ENCODE data around the gene CAMTA1. TPM values are rescaled to one million over a fixed set of nuclear protein-coding genes. Genes with fewer than 3 reads are reported as not detected.

CAMTA1 gene
- total RNA-seq, 6 donors from 2014 or later, result 38.8 to 74.0 (median 46.1) TPM

DNA sequence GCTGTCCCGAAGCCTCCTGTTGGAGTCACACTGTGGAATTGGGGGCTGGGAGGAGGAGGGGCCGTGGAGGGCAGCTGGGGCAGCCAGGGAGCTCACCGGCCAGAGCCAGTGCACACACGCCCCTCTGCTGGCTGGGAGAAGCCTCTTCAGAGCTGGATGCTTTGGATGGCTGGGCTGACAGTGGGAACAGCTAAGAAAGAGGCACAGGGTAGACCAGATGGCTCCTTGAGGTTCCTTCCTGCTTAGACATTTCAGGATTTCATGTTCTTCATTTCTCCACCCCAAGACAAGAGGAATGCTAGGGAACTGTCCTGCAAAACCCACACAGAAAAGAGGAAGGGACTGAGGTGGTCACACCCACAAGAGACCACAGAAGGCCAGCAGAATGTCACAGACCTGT is 731.1 kb downstream of the CAMTA1 start:
- H3K27me3 ChIP-seq, result no peaks in the 10 kb centered on the region
- WGBS, 2 donors, result 65 to 83% methylated on average over 3 to 4 of the region's 4 CpGs
- H3K9me3 ChIP-seq, result no peaks in the 10 kb centered on the region
- H3K36me3 ChIP-seq, result no peaks in the 10 kb centered on the region
- TF ChIP-seq POLR2A (IDR thresholded peaks at IDR 0.05) (no peak), EP300 (IDR thresholded peaks at IDR 0.05) (no peak), POLR2AphosphoS5 (IDR thresholded peaks at IDR 0.05) (no peak)
- TF ChIP-seq, protein P1, sequence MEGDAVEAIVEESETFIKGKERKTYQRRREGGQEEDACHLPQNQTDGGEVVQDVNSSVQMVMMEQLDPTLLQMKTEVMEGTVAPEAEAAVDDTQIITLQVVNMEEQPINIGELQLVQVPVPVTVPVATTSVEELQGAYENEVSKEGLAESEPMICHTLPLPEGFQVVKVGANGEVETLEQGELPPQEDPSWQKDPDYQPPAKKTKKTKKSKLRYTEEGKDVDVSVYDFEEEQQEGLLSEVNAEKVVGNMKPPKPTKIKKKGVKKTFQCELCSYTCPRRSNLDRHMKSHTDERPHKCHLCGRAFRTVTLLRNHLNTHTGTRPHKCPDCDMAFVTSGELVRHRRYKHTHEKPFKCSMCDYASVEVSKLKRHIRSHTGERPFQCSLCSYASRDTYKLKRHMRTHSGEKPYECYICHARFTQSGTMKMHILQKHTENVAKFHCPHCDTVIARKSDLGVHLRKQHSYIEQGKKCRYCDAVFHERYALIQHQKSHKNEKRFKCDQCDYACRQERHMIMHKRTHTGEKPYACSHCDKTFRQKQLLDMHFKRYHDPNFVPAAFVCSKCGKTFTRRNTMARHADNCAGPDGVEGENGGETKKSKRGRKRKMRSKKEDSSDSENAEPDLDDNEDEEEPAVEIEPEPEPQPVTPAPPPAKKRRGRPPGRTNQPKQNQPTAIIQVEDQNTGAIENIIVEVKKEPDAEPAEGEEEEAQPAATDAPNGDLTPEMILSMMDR (IDR thresholded peaks at IDR 0.05), result no peak
- no peaks in the 10 kb centered on the region for H3K4me1 ChIP-seq
- H3K27ac ChIP-seq, result no peak overlapping the region
- DNase-seq, result no peak
- no peak overlapping the region for H3K4me3 ChIP-seq
- ATAC-seq (ENCODE audit: low FRiP score in 2 of 2), result no peak

DNA sequence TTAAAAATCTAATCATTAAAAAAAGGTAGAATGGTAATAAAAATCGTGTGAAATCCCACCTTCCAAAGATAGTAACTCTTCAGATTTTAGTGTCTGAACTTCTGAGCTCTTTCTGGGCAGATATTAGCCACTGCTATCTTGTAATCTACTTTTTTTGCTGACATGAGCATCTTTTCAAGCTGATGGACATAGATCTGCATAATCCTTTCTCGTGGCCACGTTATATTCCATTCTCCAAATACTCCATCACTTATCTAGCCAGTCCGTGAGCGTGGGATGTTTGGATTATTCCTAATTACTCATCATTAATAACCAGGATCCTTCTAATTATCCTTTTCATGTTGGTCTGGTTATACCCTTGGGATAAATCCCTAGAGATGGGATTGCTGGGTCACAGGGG is 731.7 kb downstream of the CAMTA1 start:
- TF ChIP-seq POLR2AphosphoS5 (IDR thresholded peaks at IDR 0.05), result no peak
- Histone ChIP-seq H3K9me3 (no peaks in the 10 kb centered on the region), H3K36me3 (no peaks in the 10 kb centered on the region), H3K27me3 (no peaks in the 10 kb centered on the region), H3K4me3 (no peak overlapping the region), H3K27ac (no peak overlapping the region), H3K4me1 (no peaks in the 10 kb centered on the region)
- WGBS, 2 donors, result 79 to 87% methylated on average over 5 of the region's 5 CpGs
- no peak for ATAC-seq (ENCODE audit: low FRiP score in 2 of 2)
- DNase-seq, result no peak

DNA sequence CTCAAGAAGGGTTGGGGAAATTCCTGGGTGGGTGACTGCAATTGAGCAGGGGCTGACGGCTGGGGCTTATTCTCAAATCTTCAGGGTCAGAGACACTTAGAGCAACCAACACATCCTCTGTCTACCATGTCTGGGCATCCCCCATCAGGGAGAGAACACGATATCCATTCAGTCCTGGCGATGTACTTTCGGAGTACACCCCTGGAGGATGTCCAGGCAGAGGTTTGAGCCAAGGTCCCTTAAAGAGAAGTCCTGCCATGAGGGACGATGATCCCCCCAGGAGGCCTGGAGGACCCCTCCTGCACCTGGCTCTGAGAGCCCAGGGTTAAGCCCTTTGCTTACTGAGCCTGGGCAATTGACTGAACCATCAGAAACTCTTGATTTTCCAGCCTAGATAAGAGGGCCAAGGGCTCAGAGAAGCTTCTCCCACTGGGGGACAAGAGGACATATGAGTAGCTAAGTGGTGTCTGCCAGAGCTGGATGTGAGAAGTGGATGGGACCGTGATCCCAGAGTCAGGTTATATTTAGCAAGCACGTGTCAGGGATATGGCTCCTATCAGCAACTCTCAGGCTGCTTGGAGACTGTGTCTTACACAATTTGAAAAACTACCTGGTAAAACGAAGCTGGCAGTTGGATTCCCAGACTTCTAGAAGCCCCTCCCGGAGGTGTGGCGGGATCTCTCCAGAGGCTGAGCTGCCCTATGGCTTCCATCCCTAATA is 732.5 kb downstream of the CAMTA1 start:
- Histone ChIP-seq H3K27ac (no peak overlapping the region), H3K4me3 (no peak overlapping the region), H3K9me3 (no peaks in the 10 kb centered on the region), H3K27me3 (no peaks in the 10 kb centered on the region), H3K4me1 (no peaks in the 10 kb centered on the region), H3K36me3 (no peaks in the 10 kb centered on the region)
- no peak for ATAC-seq (ENCODE audit: low FRiP score in 2 of 2)
- TF ChIP-seq, protein P1 (IDR thresholded peaks at IDR 0.05), result no peak
- TF ChIP-seq POLR2AphosphoS5 (IDR thresholded peaks at IDR 0.05) (no peak), EP300 (IDR thresholded peaks at IDR 0.05) (no peak), POLR2A (IDR thresholded peaks at IDR 0.05) (no peak)
- 71 to 78% methylated on average over 9 to 10 of the region's 10 CpGs for WGBS, 2 donors
- DNase-seq, result no peak

DNA sequence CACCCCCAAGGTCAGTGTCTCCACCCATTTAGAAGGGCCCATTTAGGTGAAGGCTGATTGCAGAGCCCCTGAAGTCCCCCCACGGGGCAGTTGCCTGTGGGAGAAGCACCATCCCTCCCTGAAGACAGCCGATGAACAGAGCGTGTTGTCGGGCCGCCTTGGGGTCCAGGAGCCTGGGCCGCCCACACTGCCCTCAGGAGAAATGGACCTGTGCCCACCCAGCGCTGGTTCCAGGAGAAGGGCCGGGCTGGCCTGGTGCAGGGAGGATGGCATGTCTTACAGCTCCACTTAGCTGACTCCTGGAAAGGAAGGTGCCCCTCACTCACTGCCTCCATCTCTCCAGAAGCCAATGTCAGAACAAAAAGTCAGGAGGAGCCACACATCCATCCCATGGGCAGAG is 733.2 kb downstream of the CAMTA1 start:
- H3K4me3 ChIP-seq, result no peak overlapping the region
- H3K36me3 ChIP-seq, result no peaks in the 10 kb centered on the region
- DNase-seq, result no peak
- no peaks in the 10 kb centered on the region for H3K4me1 ChIP-seq
- no peak for ATAC-seq (ENCODE audit: low FRiP score in 2 of 2)
- WGBS, 2 donors, result 90% methylated on average over 3 of the region's 8 CpGs; no CpG with 5 or more reads in 1 of the 2 donors
- TF ChIP-seq EP300 (IDR thresholded peaks at IDR 0.05), result no peak
- no peak for TF ChIP-seq POLR2AphosphoS5 (IDR thresholded peaks at IDR 0.05)
- no peak for TF ChIP-seq POLR2A (IDR thresholded peaks at IDR 0.05)
- TF ChIP-seq, protein P1 (IDR thresholded peaks at IDR 0.05), result no peak
- no peak overlapping the region for H3K27ac ChIP-seq
- no peaks in the 10 kb centered on the region for H3K9me3 ChIP-seq
- no peaks in the 10 kb centered on the region for H3K27me3 ChIP-seq

DNA sequence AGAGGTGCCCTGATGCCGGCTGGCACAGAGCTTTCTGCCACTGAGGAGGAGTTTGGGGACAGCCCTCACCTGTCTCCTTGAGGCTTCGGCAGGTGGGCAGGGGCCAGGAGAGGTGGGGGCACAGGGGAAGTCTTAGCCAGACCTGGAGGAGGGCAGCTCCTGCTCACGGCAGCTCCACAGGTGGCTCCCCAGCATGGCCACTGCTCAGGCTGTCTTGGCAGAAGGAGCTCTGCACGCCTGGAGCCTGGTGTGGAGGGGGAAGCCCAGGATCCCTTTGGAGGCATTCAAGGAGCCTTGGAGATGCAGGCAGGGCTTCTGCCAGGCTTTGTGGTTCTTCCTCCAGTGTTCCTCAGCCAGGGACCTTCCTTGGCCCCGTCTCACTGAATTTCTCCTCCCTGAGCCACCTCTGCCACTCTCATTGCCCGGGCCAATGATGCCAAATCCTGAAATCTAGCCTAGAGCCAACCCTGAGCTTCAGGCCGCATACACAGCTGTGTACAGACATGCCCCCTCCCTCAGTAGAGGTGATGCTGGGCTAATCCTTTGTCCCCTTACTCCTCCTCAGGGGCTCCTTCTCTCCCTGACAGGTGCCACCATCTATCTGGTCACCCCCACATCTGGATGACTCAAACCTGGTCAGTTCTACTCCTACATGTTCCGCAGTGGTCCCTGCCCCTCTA is 734.1 kb downstream of the CAMTA1 start:
- TF ChIP-seq, protein P1 (IDR thresholded peaks at IDR 0.05), result no peak
- no peak for TF ChIP-seq EP300 (IDR thresholded peaks at IDR 0.05)
- TF ChIP-seq POLR2A (IDR thresholded peaks at IDR 0.05), result no peak
- no peak for TF ChIP-seq POLR2AphosphoS5 (IDR thresholded peaks at IDR 0.05)
- no peak for DNase-seq
- Histone ChIP-seq H3K4me1 (no peaks in the 10 kb centered on the region), H3K27me3 (no peaks in the 10 kb centered on the region), H3K9me3 (no peaks in the 10 kb centered on the region), H3K4me3 (no peak overlapping the region), H3K36me3 (no peaks in the 10 kb centered on the region), H3K27ac (no peak overlapping the region)
- no peak for ATAC-seq (ENCODE audit: low FRiP score in 2 of 2)
- WGBS, 2 donors, result 89% methylated on average over 7 to 8 of the region's 8 CpGs

Measured in upper lobe of left lung (tissue), 6 donors.